H1 (cell line): Measurements from ENCODE around the gene YBX1.
"Not testable (repeated sequence)": the region's sequence is repeated elsewhere in the genome, so short reads cannot be mapped to it uniquely, and the experiment has no call there.

Experiments used
- CREB1 ChIP-seq: IDR thresholded peaks from 2 replicates; pipeline ENCODE4 v1.6.1; 2012; ENCODE audit warnings: inconsistent platforms
- EP300 ChIP-seq, 2 experiments: IDR thresholded peaks; 1 replicate in 1 of 2; 2 replicates in 1 of 2; pipeline ENCODE4 v1.6.1; 2011 to 2012; ENCODE audit warnings: low read depth in 2 of 2, low read length in 2 of 2, mild to moderate bottlenecking in 2 of 2, borderline replicate concordance in 1 of 2, inconsistent platforms in 1 of 2, moderate library complexity in 1 of 2
- EZH2 ChIP-seq: fragments of 200-600 bp; sonication (generic); IDR thresholded peaks from 2 replicates; pipeline ENCODE4 v1.7.1; 2012; ENCODE audit warnings: low read depth, mild to moderate bottlenecking, moderate library complexity, low read length, inconsistent platforms; ENCODE audit not compliant: severe bottlenecking
- GTF2F1 ChIP-seq: IDR thresholded peaks from 2 replicates; pipeline ENCODE4 v1.6.1; 2012; ENCODE audit warnings: low read depth, low read length, improper control_type of control experiment, borderline replicate concordance
- HDAC2 ChIP-seq, 2 experiments: fragments of 300-600 bp in 1 of 2; sonication (generic) in 1 of 2; IDR thresholded peaks; 2 replicates each; pipeline ENCODE4 v1.6.1; 2011 to 2012; ENCODE audit warnings: low read depth in 2 of 2, low read length in 2 of 2, mild to moderate bottlenecking in 2 of 2, moderate library complexity in 2 of 2, borderline replicate concordance in 1 of 2, inconsistent platforms in 1 of 2
- KDM1A ChIP-seq: fragments of 200-600, 300-600 bp; sonication (generic); IDR thresholded peaks from 2 replicates; pipeline ENCODE4 v1.7.1; 2016; ENCODE audit warnings: mild to moderate bottlenecking, low read length, borderline replicate concordance
- MAX ChIP-seq: IDR thresholded peaks from 2 replicates; pipeline ENCODE4 v1.6.1; 2012; ENCODE audit warnings: inconsistent platforms
- NRF1 ChIP-seq: IDR thresholded peaks from 2 replicates; pipeline ENCODE4 v1.6.1; 2011; ENCODE audit warnings: mild to moderate bottlenecking, low read depth, low read length, improper control_type of control experiment
- PHF8 ChIP-seq: fragments of 200-600 bp; sonication (generic); conservative IDR thresholded peaks from 2 replicates; pipeline ENCODE4 v1.7.1; 2012; ENCODE audit warnings: low read depth, mild to moderate bottlenecking, inconsistent platforms, low read length, moderate library complexity
- POLR2A ChIP-seq, 2 experiments: IDR thresholded peaks; 1 replicate in 1 of 2; 2 replicates in 1 of 2; pipeline ENCODE4 v1.6.1; 2011; ENCODE audit warnings: low read depth in 2 of 2, low read length in 2 of 2, mild to moderate bottlenecking in 2 of 2; ENCODE audit errors: control extremely low read depth in 1 of 2
- SIRT6 ChIP-seq: IDR thresholded peaks from one replicate; pipeline ENCODE4 v1.7.1; 2012; ENCODE audit warnings: low read length, inconsistent platforms
- SP4 ChIP-seq: IDR thresholded peaks from 2 replicates; pipeline ENCODE4 v1.6.1; 2012; ENCODE audit warnings: low read length, inconsistent platforms
- TCF12 ChIP-seq: IDR thresholded peaks from 2 replicates; pipeline ENCODE4 v1.6.1; 2011; ENCODE audit warnings: low read depth, mild to moderate bottlenecking, low read length
- TF ChIP-seq, protein P1 (sequence below), 3 experiments: IDR thresholded peaks; 1 replicate in 2 of 3; 2 replicates in 1 of 3; pipeline versions ENCODE4 v1.5.1 to v1.6.1; 2011; ENCODE audit warnings: low read length in 3 of 3, mild to moderate bottlenecking in 3 of 3, inconsistent platforms in 2 of 3, low read depth in 1 of 3, moderate library complexity in 1 of 3; ENCODE audit not compliant: insufficient read depth in 1 of 3; ENCODE audit errors: control extremely low read depth in 1 of 3

GRCh38 chr1:42682484-42682738, 193 bp downstream of the YBX1 start:
- TF ChIP-seq NRF1; CREB1; SP4; POLR2A (IDR thresholded peaks at IDR 0.05; ENCODE audit: control extremely low read depth in 1 of 2, low read depth in 2 of 2, low read length in 2 of 2); PHF8; GTF2F1; SIRT6; EZH2; TCF12; HDAC2 (IDR thresholded peaks at IDR 0.05; ENCODE audit: borderline replicate concordance in 1 of 2, low read depth in 2 of 2, low read length in 2 of 2); MAX; KDM1A; EP300 (IDR thresholded peaks at IDR 0.05; ENCODE audit: borderline replicate concordance in 1 of 2, low read depth in 2 of 2, low read length in 2 of 2): not testable (repeated sequence)
- TF ChIP-seq, protein P1, sequence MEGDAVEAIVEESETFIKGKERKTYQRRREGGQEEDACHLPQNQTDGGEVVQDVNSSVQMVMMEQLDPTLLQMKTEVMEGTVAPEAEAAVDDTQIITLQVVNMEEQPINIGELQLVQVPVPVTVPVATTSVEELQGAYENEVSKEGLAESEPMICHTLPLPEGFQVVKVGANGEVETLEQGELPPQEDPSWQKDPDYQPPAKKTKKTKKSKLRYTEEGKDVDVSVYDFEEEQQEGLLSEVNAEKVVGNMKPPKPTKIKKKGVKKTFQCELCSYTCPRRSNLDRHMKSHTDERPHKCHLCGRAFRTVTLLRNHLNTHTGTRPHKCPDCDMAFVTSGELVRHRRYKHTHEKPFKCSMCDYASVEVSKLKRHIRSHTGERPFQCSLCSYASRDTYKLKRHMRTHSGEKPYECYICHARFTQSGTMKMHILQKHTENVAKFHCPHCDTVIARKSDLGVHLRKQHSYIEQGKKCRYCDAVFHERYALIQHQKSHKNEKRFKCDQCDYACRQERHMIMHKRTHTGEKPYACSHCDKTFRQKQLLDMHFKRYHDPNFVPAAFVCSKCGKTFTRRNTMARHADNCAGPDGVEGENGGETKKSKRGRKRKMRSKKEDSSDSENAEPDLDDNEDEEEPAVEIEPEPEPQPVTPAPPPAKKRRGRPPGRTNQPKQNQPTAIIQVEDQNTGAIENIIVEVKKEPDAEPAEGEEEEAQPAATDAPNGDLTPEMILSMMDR (IDR thresholded peaks at IDR 0.05; ENCODE audit: control extremely low read depth in 1 of 3, insufficient read depth in 1 of 3, low read depth in 1 of 3, low read length in 3 of 3) = not testable (repeated sequence)
